ENCODE data around the gene GARRE1.
"Not testable (repeated sequence)": the region's sequence is repeated elsewhere in the genome, so short reads cannot be mapped to it uniquely, and the experiment has no call there.

Gene GARRE1

DNA sequence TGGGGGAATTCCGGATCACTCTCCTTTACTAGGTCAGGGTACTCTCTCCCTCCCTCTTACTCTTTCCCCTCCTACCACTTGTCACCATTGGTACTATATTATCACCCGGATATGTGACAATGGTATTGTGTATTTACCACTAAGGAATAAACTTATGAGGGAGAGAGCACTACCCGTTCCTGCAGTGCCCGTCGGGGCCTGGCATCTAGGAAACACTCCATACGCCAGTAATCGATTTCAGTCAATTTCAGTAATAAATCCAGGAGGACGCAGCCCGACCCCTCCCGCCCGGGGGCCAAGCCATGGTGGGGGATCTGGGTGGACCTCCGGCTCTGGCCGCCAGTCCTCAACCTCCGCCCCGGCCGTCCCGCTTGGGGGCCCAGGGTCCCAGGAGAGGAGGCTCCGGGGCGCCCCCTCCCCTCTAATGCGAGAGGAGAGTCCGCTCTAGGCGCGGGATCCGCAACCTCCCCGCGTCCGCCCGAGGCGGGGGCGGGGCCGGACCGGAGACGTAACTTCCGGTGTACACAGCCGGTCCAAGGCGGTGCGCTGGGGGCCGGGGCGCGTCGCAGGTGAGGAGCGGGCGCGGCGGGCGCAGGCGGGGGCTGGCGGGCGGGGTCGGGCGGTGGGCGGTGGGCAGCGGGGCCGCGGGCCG, at the start of gene GARRE1:
Gene GARRE1 (plus strand): TSS at position 509 of the 652 bp plus-strand sequence. CDS start 45,920 bp downstream, outside the sequence.
- DNase-seq, result peak; percentile 85

- not testable (repeated sequence) for DNase-seq
Observed at GRCh38 chr19:34205324-34205723, 49.0 kb upstream of the GARRE1 start.

GRCh38 chr19:34208291-34208884, 46.0 kb upstream of the GARRE1 start:
- no peak for DNase-seq

DNA sequence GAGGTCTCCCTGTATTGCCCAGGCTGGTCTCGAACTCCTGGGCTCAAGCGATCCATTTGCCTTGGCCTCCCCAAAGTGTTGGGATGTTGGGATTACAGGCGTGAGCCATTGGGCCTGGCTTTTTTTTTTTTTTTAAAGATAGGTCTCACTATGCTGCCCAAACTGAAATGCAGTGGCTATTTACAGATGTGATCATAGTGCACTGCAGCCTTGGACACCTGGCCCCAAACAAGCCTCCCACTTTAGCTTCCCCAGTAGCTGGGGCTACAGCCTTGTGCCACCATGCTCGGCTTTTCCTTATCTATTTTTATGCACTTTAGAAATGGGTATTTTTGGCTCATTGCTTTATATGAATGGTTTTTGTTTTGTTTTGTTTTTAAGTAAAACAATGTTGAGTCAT, 44.6 kb upstream of the GARRE1 start:
- DNase-seq, result no peak

- DNase-seq, result no peak
Observed at GRCh38 chr19:34213283-34213682, 41.1 kb upstream of the GARRE1 start.

GRCh38 chr19:34214040-34214439, 40.3 kb upstream of the GARRE1 start:
- DNase-seq, result no peak

- no peak for DNase-seq
Observed at GRCh38 chr19:34215006-34215665, 39.2 kb upstream of the GARRE1 start.

DNA sequence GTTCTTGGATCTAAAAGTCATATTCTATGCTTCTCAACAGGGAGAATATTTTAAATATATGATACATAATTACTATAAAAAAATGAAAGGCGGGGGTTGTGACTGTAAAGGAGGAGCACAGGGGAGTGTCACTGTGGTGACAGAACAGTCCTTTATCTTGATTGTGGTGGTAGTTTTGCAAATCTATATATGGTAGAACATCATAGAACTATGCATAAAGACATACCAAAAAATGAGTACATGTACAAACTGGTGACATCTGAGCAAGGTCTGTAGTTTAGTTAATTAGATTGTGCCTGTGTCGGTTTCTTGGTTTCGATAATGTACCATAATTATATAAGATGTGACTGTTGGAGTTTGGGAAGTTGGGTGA, 38.7 kb upstream of the GARRE1 start:
- DNase-seq, result no peak

GRCh38 chr19:34216745-34217219, 37.6 kb upstream of the GARRE1 start:
- not testable (repeated sequence) for DNase-seq

GRCh38 chr19:34217952-34218817, 36.2 kb upstream of the GARRE1 start:
- peak; percentile 75 for DNase-seq

- DNase-seq, result no peak
Observed at GRCh38 chr19:34218818-34219164, 35.6 kb upstream of the GARRE1 start.

GRCh38 chr19:34220472-34221063, 33.8 kb upstream of the GARRE1 start:
- peak; percentile 70 for DNase-seq

- no peak for DNase-seq
Observed at GRCh38 chr19:34222386-34222785, 32.0 kb upstream of the GARRE1 start.

DNA sequence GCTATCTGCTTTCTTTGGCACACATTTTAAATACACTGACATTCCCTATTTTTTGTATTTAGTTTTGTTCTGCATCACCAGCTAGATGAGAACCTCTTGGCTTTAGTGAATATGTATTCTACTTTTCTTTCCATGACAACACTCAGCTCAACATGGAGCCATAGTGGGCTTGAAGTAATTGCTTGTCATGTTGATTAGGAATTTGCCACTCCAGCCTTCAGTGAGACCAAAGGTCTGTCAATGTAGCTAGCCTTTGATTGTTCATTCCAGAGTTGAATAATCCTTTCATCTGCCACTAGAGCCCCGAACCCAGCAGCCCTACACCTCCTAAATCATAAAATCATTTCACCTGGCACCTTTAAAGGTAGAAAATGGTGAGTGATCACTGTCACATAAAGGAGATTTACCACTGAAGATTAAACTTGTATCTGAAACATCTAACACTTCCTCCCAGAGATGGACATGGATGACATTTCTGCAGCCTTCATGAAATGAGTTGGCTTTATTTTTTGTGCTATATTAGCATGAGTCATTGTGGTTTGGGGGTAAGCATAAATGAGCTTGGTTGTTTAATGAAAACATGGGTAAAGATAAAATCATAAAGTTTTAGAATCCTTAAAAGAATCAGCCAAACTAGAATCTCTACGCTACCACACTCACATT, 29.2 kb upstream of the GARRE1 start:
- no peak for DNase-seq

DNA sequence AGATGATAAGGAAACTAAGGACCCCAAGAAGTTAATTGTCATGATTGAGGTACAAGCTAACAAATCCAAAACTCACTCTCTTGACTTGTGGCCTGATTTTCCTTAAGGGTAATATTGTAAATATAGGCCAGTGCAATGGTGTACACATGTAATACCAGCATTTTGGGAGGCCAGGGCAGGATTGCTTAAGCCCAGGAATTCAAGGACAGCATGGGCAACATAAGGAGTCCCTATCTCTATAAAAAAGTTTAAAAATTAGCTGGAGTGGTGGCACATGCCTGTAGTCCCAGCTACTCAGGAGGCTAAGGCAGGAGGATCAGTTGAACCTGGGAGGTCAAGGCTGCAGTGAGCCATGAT, 28.7 kb upstream of the GARRE1 start:
- DNase-seq, result no peak

DNA sequence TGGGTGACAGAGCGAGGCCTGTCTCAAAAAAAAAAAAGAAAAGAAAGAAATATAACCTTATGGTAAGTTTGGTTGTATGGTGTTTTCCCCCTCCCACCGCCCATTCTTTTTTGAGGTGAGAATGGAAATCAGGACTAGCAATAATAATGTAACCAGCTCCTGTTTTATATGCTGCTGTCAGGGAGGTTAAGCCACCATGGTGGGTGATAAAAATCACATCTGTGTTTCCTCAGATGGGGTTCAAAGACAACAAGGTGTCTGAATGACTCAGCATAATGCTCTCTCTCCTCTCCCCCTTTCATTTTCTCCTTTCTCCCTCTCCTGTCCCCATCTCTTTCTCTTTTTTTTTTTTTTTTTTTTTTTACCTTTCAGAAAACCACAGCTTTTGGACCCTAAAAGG, 28.3 kb upstream of the GARRE1 start:
- no peak for DNase-seq

DNA sequence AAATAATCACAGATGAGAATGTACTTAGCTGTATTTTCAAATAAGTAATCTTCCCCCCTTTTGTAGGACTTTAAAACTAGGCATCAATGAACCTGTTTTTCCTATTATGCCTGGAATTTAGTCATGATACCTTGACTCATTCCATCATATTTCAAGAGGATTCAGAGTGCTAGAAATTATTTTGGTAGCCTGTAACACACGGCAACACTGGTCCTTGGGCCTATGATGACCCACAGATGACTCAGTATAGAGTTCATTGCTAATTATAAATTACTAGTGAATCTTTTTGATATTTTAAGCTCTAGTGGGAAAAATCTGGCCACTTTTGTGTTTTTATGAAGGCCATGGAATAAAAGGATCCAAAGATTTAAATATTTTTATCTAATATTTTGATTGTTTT, 26.0 kb upstream of the GARRE1 start:
- DNase-seq, result no peak

DNA sequence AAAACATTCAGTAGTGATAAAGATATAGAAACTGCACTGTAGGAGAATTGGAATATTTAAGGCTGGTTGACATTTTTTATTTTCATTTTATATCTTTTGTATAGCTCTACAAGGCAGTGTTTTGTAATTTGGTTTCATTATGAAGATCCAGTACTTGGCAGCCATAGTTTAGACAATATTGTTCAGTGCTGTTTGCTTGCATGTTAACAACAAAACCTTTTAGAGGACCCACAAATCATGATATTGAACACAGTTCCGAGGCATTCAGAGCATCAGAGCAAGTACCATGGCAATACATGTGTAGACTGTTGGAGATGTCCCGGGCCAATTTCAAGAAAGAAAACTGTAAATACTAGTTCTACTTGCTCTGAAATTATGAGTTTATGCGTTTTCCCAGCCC, 25.6 kb upstream of the GARRE1 start:
- no peak for DNase-seq

DNA sequence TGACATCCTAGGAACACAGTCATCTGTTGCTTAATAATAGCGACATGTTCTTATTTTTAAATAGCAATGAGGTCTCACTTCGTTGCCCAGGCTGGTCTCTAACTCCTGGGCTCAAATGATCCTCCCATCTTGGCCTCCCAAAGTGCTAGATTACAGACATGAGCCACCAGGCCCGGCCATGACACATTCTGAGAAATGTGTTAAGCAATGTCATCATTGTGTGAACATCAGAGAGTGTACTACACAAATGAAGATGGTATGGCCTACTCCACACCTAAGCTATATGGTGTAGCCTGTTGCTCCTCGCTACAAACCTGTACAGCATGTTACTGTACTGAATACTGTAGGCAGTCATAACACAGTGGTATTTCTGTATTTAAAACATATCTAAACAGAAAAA, 24.6 kb upstream of the GARRE1 start:
- DNase-seq, result no peak

GRCh38 chr19:34230820-34231219, 23.5 kb upstream of the GARRE1 start:
- no peak for DNase-seq

DNA sequence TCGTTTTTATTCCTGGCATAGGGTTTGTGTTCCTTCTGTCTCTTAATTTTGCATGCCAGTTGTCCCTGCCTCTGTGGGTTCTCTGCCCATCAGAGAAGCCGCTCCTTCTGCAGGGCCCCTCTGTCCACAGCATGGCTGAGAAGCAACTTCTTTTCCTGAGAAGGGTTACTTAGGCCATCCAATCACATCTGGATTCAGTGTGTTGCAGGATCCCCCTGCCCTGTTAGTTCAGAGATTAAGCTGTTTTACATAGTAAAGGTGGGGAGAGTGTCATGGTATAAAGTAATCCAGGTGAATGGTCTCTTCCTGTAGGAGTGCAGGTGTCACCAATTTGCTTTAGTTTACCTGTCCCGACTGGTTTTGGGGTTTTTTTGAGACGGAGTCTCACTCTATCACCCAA, 22.9 kb upstream of the GARRE1 start:
- no peak for DNase-seq
